Femur (tissue), 1 donor: ENCODE measurements around the gene TUBG2.

Experiments
- DNase-seq: peaks from one replicate; pipeline ENCODE4 v3.0.0-alpha.2; 2017

The TUBG2 gene

DNA sequence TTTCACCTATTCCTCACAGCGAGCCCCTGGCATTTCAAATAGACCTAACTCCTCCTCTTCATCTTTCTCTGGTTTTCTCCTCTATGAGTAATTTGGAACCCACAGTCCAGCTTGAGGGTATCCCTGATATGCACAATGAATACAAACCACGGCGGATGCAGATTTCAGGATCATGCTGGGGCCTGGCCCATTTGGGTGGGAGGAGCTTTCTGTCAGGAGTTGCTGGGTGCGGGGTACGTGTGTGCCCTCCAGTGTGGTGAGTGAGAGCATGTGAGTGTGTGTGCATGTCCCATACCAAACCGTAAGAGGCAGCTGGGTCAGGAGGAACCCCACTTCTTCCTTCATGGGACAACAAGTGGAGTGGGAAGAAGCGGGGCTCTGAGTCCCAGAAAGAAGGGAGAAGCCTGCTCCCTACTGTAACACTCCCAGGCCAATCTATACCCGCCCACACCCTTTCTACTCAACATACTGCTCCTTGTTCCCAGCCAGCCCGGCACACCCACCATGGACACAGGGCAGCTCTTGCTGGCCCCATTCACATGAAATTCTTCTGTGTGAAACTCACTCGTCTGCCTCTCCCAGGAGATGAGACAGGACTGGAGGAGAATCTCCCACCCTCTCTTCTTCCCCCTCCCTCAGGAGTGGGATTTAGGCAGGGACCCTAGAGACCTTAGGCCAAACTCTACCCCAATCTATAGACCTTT, 41.7 kb downstream of the TUBG2 start:
- no peak for DNase-seq

DNA sequence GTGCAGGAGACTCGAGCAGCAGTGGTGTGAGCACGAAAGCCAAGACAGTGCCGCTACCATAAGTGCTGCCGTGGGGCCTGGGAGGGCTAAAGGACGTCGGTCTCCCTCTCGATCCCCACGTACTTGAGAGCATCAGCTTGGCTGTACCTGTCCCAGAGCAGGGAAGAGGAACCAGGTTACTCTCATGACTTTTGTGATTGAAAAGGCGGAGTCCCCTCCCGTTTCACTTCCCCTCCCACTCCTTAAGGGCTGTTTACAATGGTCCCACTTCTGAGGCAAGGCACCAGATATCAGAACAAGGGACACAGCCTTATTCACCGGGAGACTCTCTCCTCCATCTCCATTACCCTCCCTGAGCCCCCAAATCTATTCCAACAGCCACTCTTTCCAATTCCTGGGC, 43.4 kb downstream of the TUBG2 start:
- no peak for DNase-seq

DNA sequence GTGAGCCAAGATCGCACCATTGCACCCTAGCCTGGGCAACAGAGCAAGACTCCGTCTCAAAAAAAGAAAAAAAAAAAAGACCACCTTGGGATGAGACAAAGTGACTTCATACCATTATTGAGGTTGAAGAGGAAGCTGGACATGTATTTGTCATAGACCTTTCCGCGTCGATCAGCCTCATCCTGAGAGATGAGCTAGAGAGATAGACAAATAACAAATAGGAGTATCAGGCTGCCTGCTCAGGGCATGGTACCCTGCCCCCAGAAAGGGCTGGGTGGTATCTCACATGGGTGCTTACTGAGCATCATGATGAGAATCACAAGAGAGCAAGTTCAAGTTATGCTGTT, 45.4 kb downstream of the TUBG2 start:
- DNase-seq = no peak

DNA sequence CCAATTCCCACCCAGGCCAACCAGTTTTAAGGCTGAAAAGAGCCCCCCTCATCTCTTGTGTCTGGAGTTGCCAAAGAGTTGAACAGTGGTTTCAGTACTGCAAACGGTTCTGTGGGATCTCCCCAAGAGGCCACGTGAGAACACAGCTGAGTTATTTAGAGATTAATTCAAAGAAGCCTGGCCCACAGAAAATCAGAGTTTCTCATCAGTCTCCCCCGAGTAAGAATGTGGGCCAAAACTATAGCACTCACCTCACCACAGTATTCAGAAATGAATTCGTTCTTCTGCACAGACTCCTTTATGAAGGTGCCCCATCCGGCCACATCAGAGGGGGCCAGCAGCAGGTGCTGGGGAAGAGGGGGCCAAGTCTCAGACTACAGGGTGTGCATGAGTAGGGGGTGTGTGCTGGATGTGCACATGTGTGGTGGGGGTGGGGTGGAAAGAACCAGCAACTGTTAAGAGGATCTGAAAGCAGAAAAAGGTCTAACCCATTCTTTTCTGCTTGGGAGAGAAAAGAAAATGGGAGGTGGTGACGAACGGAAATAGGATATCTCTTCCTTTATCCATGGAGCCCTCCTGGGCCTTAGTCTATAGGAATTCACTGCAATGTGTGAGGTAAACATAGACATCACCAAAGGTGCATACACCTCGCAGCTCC, 45.9 kb downstream of the TUBG2 start:
- DNase-seq = no peak

DNA sequence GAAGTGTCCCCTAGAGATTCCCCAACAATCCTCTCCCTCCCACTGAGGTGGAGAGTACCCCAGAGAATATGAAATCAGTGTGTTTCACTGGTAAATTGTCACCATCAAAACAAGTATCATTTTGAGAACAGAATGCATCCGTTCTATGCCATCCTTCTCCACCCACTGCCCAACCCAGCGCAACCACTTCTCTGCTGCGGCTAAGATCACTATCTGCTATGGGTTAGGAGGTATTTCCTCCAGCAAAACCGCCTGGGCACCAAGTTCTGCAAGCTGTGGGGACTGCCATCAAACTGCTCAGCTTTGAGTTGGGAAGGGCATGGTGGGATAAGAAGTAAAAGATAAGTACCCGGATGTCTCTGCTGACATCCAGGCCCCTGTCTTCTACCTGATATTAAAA, 47.6 kb downstream of the TUBG2 start:
- no peak for DNase-seq

DNA sequence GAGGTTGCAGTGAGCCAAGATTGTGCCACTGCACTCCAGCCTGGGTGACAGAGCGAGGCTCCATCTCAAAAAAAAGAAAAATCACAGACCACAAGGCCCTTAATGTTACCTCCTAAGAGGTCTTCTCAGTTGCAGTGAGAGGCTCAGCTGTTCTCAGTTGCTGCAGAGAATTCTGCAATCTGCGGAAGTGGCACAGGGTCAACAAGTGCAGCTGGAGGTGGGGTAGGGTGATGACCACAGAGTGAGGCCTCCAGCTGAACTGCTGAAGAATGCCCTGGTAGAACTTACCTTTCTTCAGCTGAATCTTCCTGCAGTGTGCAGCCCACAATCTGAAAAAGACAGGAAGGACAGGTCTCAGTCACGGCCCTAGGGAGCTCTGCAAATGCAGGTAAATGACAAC, 49.5 kb downstream of the TUBG2 start:
- DNase-seq = no peak

DNA sequence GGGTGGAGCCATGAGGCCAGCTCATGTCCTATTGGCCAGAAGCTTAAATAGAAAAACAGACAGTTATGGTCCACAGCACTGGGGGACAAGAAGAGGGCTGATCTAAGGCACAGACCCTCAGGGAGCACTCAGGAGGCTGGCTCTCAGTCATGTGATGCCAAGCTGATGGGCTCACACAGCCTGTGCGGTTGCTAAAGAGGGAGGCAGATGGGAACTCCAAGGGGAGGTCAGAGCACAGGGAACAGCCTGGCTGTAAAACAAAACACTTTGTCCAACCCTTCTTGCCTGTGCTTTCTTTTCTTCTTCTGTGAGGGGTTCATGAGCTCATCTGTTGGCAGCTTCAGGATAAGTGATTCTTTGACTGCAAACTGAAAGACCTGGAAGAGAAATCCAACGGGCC, 50.5 kb downstream of the TUBG2 start:
- DNase-seq = no peak
